ENCODE measurements around the gene MAP3K5.

MAP3K5 gene

GRCh38 chr6:136666041-136666440, 126.2 kb downstream of the MAP3K5 start:
- TF ChIP-seq CTCF (IDR thresholded peaks at IDR 0.05; ENCODE audit: low read depth, low read length), result no peak
- no peak for DNase-seq (ENCODE audit: extremely low read depth, low read depth)

GRCh38 chr6:136662347-136663237, 129.7 kb downstream of the MAP3K5 start:
- no peak for TF ChIP-seq CTCF (IDR thresholded peaks at IDR 0.05; ENCODE audit: low read depth, low read length)
- no peak for DNase-seq (ENCODE audit: extremely low read depth, low read depth)

- TF ChIP-seq CTCF (IDR thresholded peaks at IDR 0.05; ENCODE audit: low read depth, low read length), result no peak
- DNase-seq (ENCODE audit: extremely low read depth, low read depth), result no peak
These were observed 131.6 kb downstream of the MAP3K5 start for GRCh38 chr6:136660727-136661126.

DNA sequence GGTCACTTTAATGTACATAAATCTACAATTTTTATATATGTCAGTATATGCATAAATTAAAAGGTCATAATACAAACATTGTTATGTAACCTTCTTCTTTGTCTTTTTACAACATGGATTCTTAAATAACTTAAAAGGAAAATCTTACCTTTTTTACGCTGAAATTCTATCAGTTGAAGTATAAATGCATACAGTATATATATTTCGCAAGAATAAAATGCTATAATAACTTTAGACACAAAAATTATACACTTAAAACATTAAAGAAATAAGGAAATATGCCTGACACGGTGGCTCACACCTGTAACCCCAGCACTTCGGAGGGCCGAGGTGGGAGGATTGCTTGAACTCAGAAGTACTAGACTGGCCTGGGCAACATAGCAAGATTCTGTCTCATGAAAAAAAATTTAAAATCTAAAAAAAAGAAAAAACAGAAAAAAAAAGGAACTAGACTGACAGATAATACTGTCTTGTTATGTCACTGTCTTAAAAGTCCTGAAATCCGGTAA, 132.2 kb downstream of the MAP3K5 start:
- no peak for TF ChIP-seq CTCF (IDR thresholded peaks at IDR 0.05; ENCODE audit: low read depth, low read length)
- DNase-seq (ENCODE audit: extremely low read depth, low read depth), result no peak

DNA sequence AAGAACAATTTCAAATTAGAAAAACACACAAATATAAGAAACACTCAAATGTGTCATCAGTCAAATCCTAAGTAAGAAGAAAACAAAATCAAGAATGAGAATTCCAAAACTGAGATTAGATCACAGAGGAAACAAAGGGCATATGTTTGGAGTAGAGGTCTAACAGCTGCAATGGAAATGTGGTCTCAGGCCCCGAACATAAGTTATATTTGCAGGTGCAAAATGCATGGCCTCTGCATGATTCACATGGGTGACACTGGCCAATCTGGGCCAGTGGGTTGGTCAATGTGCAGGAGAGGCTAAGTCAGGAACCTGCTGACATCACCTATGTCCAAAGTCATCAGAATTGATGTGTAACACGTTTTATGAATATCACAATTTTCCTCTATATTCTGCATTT, 133.6 kb downstream of the MAP3K5 start:
- TF ChIP-seq CTCF (IDR thresholded peaks at IDR 0.05; ENCODE audit: low read depth, low read length), result no peak

GRCh38 chr6:136657666-136658065, 134.6 kb downstream of the MAP3K5 start:
- no peak for DNase-seq (ENCODE audit: extremely low read depth, low read depth)
- TF ChIP-seq CTCF (IDR thresholded peaks at IDR 0.05; ENCODE audit: low read depth, low read length), result no peak

More for the DNA sequence above, 133.6 kb downstream of the MAP3K5 start:
- DNase-seq (ENCODE audit: extremely low read depth, low read depth), result no peak

- no peak for DNase-seq (ENCODE audit: extremely low read depth, low read depth)
- TF ChIP-seq CTCF (IDR thresholded peaks at IDR 0.05; ENCODE audit: low read depth, low read length), result no peak
These were observed 136.2 kb downstream of the MAP3K5 start for GRCh38 chr6:136656121-136656520.
